GM21515 (cell line): ENCODE results near the gene JPH2.
A peak's percentile ranks its signal among the peaks of the same experiment; 100 is the strongest.

ENCODE experiments used
- ATAC-seq: cut with Tn5 transposase; IDR thresholded peaks from one replicate; pipeline ENCODE4 v1.9.1; 2021; ENCODE audit not compliant: unreplicated experiment

The JPH2 gene

DNA sequence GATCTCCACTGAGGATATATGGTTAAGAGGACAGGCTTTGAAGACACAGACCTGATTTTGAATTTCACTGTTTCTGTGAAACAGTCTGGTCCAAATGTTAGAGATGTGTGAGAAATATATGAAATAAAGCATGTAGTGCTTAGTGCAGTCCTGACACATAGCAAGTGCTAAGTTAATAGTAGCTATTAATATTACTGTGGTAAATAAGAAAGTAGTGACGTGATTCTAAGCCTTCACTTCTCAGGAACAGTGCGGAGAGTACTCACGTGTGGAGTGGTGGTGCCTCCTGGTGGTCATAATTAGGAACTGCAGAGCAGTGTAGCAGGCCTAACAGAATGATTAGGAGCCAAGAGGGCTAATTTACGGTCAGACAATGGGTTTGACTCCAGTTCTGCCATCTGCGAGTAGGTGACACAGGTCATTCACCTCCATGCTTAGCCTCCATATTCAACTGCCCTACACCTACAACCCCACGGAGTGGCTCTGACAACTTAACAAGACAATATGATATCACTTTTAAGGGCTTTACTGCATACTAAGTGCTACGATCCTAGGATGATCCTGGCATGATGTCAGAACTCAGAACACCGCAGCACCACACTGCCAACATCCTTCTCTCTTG is 106.2 kb downstream of the JPH2 start:
- peak; percentile 71 for ATAC-seq

DNA sequence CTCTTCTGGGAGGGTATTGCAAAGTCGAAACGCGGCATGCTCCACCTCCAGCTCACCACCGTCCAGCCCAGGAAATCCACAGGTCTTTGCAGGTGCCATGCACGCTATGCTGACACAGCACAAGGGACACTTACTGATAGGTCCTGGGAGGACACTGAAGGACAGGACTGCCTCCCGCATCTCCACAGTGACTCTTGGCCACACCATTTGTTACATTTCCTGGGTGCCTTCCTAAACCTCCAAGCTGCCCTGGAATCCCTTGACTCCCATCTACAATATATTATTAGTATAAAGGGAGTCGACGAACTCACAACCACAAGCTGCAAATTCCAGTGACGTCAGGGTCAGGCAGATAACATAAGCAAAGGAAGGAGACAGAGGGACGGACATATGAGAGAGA is 106.9 kb downstream of the JPH2 start:
- ATAC-seq = no peak

DNA sequence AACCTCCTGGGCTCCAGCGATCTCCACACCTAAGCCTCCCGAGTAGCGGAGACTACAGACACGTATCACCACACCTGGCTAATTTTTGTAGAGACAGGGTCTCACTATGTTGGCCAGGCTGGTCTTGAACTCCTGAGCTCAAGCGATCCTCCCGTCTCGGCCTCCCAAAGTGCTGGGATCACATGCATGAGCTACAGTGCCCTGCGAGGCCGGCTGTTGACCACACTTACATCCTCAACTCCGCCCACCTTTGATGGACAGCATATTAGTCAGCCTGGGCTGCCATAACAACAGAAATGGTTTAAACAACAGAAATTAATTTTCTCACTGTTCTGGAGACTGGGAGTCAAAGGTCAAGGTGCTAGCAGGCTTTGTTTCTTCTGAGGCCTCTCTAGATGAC is 107.7 kb downstream of the JPH2 start:
- ATAC-seq = no peak

DNA sequence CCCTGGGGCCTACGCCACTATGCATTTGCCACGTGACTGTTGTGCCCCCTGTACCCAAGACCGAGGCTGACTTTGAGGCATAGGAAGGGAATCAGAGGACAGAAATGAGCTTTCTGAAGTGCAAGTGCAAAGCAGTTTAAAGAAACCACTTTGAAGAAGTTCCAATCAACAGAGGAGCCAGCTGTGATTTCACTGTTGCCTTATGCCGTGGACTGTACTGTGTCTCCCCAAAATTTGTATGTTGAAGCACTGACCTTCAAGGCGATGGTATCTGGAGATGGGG is 111.1 kb downstream of the JPH2 start:
- no peak for ATAC-seq

DNA sequence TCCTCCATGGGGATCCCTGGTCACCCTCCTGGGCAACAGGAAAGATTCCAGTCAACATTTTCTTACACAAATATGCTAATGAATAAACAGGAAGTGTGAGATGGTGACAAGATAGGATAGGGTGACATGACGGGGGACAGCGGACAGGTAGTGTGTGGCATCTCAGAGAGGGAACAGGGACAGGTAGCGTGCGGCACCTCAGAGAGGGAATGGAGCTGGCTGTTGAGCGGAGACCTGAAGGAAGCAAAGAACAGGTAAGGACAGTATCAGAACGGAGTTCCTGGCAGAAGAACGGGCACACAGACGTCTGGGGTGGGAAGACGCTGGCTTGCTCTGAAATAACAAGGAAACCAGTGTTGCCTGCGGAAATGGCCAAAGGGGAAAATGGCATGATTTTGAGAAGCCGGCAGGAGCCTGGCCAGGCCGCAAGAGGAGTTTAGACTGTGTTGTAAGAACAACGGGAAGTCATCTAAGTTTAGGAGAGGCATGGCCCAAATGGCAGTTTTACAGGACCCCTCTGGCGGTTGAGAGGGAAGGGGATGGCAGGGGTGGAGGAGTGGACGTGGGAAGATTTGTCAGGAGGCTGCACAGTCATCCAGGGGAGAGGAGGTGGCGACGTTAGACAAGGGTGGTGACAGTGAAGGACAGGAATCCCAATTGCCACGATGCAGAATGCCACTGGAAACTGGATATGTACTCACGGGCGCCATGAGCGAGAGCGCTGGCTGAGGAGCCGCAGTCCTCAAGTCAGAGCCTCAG is 111.6 kb downstream of the JPH2 start:
- no peak for ATAC-seq

DNA sequence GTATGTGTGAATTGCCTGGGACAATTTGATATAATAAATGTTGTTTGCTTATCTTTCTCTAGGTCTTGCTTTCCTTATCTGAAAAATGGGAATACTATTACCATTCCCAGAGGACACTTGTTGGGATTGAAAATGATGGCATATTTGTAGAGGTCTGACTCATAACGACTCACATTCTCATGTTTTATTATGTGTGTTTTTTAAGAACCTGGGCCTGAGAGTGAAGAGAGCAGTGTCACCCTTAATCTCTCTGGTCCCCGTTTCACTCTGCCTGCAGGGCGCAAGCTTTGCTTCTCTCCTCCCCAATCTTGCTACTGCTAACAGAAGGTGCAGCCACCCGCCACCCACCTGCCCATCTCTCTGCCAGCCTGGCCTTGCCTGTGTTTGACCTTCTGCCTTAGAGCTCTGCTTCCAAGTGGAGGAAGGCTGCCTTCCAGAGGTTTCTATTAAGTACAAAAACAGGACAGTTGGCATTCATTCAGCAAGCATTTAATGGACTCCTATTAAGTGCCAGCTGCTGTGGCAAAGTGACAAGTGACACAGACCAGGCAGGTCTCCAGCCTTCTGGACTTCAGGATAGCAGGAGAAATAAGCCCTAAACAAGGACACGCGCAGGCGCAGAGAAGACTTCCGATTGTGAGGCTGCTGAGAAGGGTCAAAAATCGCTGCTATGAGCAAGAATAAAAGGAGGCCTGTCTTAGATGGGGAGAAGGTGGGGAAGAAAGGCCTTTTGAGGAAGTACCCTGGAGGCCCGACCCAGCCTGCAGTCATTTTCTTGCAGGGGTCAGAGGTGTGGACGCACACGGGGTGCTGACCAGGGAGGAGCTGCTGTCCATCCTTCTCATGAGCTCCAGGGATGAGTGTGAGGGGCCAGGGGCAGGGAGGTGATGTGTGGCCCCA is 112.5 kb downstream of the JPH2 start:
- ATAC-seq = no peak

DNA sequence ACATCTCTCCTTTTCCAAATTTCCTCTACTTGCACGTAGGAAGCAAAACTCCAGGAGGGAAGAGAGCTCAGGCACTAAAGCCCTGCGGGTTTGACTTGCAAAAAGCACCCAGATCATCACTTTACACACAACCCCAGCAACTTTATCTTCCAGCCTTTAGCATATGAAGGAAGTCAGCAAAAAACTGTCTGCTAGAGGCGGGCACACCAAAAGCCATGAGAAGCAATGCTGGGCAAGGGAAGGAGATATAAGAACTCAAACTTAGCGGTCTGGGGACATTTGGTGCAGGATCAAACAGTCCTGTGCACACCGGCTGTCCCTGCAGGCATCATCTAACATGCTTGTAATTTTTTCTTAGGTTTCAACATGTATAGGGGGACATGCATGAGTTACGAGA is 113.3 kb downstream of the JPH2 start:
- ATAC-seq = no peak

DNA sequence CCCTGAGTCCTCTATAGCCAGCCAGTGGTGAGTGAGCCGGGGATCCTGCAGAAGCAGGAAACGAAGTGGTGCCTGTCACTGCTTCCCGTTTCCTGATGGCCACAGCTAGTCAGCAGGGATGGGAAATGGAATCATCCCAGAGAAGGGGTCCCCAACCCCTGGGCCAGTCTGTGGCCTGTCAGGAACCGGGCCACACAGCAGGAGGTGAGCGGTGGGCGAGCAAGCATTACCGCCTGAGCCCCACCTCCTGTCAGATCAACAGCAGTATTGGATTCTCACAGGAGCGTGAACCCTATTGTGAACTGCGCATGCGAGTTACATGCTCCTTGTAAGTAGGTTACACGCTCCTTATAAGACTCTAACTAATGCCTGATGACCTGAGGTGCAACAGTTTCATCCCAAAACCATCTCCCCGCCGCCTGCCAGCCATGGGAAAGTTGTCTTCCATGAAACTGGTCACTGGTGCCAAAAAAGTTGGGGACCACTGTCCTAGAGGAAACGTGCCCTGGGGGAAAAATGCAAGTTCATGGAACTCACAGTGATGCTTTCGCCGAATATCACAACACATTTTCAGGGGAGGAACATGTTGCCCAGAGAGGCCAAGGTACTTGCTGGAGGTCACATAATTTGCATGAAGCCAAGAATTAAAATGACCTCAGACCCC is 113.8 kb downstream of the JPH2 start:
- ATAC-seq = no peak

DNA sequence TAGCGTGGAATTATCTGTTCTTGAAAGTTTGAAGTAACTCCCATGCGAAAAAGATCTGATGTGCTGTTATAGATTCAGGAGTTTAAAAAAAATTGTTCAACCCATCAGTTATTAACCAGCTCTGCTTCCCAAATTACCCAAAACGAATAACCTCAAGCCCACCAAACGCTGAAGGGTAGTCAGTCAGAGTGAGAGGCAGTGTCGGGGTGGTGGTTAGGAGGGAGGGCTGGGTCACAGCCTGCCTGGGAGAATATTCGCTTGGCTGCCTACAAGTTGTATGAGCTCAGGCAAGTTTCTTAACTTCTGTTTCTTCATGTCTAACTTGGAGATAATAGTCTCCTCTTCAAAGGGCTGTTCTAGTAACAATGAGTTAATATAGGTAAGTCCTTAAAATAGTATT is 114.6 kb downstream of the JPH2 start:
- ATAC-seq = no peak

DNA sequence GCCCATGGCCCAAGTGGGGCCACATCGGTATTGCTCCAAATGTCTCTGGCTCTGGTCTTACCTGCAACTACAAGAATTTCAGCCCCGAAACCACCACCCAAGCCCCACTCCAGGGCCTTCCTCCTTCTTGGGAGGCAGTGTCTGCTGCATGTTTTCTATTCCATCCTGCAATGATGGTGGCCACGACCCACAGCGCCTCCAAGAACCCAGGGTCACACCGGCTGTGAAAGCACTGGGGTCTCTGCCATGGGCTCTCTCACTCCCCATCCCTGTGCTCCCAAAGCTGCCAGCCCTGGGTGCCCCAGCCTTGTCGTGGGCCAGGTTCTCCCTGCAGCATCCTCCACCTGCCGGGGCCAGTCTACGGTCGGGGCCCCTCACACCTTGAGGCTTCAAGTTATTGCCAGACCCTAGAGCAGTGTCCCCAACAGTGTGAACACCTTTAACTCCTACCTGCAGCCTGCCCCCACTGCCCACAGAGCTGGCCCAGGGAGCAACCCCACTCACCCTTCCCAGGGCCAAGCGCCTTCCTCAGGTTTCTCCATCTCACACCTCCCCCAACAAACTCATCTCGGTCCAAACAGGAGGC is 115.4 kb downstream of the JPH2 start:
- no peak for ATAC-seq

DNA sequence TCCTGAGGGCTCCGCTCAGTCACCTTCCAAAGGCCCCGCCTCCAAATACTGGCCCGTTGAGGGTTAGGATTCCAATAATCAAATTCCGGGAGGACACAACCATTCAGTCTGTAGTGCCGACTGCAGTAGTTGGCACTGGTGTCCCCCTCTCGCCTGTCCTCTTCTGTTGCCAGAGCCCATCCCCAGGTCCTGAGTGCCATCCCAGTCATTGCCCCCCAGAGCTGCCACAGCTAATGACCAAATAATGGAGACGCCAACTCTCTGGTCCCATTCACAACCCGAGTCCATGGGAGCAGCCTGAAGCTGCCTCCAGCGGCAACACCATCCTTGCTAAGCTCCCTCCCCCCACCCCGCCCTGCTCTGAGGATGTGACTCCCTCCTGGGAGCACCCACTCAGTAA is 115.9 kb downstream of the JPH2 start:
- no peak for ATAC-seq

DNA sequence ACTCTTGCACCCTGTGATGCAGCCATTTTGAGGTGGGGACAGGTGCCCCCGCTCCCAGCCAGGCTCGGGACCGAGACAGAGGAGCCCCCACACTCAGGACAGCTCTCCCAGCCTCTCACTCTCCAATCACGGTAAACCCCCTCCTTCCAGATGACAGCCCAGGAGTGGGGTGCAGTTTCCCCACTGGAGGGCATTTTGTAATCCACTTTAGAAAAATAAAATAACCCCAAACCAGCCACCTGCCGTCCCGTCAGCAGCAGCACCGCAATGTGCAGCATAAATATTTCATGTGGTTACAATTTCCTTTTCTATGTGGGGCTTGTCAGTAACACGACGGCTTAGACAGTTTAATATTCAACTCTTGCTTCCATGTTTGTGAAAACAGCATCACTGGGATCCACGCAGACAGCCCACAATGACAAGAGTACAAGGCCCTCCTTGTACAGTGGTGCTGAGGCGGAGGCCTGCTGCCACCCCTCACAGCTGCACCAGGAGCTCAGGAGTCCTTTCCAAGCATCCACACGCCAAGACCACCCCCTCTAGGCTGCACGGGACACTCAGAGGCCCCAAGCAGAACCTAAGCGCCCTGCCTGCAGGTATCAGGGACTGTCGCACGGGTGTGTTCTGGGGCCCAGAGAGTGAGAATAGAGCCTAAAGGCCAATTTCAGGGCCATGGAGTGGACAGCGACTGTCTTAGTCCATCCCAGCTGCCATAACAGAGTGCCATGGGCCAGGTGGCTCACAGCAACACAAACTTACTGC is 116.7 kb downstream of the JPH2 start:
- no peak for ATAC-seq

DNA sequence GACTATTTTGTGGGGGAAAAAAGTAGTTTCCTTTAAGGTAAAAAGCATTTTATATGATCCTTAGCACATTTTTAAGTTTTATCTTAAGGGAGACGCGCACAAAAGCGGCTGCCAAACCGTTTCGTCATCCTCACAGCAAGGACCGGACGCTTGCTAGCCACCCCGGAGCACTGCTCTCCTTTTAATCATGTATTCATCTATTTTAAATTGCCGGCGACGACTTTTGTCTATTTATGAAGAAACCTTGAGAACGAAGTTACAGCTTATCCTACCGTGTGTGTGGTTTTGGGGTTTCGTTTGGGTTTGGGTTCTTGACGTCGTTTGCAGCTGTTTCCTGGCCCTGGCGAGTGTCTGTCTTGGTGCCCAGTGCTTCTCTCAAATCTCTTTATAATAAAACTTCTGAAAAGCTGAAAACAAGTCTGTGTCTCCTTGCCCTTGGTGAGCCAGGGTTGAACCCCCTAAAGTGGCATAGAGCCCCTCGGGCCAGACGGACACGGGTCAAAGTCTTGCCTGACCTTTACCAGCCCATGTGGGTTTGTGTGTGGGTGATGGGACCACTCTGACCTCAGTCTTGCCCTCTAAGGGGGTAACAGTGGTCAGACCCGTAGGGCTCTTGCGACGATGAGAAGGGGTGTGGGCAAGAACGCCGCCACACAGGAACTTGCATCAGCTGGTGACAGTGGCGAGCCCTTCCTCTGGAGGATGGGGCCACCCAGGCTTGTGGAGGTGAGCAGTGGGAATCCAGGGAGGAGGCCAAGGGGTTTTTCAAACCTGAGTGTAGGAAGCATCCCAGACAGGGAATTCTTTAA is 117.6 kb downstream of the JPH2 start:
- no peak for ATAC-seq

DNA sequence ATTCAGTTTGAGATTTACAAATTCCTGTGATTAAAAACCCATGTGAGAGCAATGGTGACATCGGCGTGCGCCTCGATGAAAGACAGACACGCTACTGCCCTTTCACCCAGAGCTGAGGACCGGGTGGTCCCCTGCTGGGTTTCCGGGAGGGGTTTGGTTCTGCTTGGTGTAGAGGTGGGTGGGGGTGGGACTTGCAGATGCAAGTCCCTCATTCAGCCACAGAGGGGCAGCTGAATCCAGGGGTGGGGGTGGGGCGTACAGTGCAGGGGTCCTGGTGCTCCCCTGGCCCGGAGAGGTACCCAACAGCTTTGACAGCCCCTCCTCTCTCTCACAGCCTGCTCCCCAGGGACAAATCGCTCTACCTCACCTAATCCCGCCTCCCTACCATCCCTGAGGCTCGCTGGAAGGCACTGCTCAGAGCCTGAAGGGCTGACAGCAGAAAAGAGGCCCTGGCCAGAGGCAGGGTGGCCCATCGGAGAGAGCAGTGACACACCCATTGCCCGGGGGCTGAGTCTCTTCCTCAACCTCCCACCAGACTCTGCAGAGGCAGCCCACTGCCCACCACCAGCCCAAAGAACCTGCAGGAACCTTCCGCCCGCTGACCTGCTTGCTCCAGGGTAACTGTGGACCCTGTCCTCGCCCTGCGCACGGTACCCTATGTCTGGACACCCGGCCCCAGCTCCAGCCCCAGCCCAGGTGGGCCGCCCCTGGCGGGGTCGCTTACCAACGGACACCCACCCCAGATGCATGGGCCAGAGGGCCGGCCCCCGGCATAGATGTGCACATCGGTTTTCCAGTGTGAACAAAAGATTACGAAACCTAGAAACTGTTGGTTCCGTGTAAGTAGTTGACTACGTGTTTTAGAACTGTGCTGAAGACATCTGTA is 118.4 kb downstream of the JPH2 start:
- no peak for ATAC-seq

DNA sequence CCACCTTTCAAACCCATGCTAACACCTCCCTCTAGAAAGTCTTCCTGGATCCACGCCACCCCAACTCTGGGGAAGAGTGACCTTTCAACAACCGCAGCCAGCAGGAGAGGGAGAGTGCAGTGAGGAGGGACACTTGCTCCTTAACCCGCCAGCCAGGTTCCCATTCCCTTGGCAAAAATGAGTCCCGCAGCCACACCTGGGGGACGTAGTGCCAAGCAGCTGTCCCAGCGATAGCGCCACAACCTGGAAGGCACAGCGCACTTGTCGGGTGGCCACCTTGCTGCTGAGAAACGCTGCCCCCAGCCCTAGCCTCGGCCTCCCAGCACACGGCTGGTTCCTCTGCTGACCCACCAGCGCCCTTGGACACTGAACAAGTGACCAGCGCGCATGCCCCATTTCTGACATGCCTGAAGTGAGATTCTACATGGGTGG is 119.3 kb downstream of the JPH2 start:
- ATAC-seq = no peak

DNA sequence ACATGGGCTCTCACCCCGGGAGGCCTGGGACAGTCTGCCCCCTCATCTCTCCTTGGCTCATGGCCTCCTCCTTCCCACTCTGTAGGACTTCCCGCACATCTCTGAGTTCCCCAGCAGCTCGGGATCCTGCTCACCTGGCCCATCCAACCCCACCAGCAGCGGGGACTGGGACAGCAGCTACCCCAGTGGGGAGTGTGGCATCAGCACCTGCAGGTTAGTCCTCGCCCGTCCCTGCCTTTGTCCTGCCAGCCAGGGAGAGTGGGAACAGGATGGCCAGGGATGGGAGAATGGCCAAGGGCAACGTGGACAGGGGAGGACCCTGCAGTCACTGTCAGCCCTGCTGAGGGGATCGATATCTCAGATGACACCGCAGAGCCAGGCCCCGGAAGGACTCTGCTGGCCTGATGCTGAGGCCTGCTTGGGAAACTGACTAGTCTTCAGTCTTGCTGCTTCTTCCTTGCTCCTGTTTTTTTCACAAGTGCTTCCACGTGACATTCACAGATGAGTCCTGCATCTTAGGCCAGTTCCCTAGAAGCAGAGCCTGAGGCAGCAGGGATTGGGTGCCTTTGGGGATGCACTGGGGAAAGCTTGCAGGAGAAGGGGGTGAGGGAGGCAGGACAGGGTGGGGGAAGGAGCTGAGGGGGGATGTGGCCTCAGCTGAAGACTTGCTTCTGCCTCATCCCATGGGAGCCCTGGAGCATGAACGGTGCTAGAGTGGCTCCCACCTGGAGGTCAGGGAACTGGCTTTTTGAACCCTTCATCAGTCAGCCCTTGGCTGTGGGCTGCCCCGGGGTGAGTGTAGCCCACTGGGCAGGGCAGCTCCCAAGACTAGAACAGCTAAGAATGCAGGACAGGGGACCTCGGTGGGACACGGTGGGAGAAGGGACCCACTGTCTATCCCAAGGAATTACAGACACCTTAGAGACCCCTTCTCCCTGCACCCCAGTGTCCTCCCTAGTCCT is 120.1 kb downstream of the JPH2 start:
- ATAC-seq = no peak
